B cell (primary cell): ENCODE measurements around the gene PKNOX2. TPM values are rescaled to one million over a fixed set of nuclear protein-coding genes. Genes with fewer than 3 reads are reported as not detected.

Experiments used
- ATAC-seq: fragments of 200-7000 bp; cut with Tn5 transposase; one replicate; pipeline ENCODE4 v1.10.0; 2021; ENCODE audit warnings: low read depth, mild to moderate bottlenecking, moderate number of reproducible peaks, moderate library complexity
- CTCF ChIA-PET: fragments of 350-600 bp; sonication (Branson Sonifier 250); formaldehyde crosslinking; loops from one replicate; lab custom pipeline; 2021; ENCODE audit warnings: antibody characterized with exemption, inconsistent platforms; lab: Charles Lee
- POLR2A ChIA-PET: fragments of 350-600 bp; sonication (Branson Sonifier 250); formaldehyde crosslinking; loops from one replicate; lab custom pipeline; 2021; ENCODE audit warnings: antibody characterized with exemption; lab: Charles Lee
- DNase-seq: peaks from one replicate; pipeline ENCODE4 v3.0.0; 2013
- H2AFZ ChIP-seq: 2 replicates; pipeline ENCODE4 v1.6.1; 2012; ENCODE audit warnings: mild to moderate bottlenecking, low read depth, low read length; ENCODE audit not compliant: insufficient read depth, poor library complexity, severe bottlenecking
- H3K27ac ChIP-seq, 2 donors: 1 replicate in 1 of 2; 2 replicates in 1 of 2; pipeline ENCODE4 v1.5.1; 2012 to 2013; ENCODE audit warnings: low read length in 2 of 2, mild to moderate bottlenecking in 2 of 2, moderate library complexity in 1 of 2
- H3K27me3 ChIP-seq, 4 experiments: fragments of 200-600 bp in 1 of 4; sonication (generic) in 1 of 4; replicated peaks in 1 of 4; 1 replicate in 2 of 4; 2 replicates in 2 of 4; pipeline versions ENCODE4 v1.6.1 to v1.7.0; 2013 to 2016; ENCODE audit warnings: low read length in 3 of 4, mild to moderate bottlenecking in 2 of 4, mixed read lengths in 1 of 4, moderate library complexity in 1 of 4; ENCODE audit not compliant: insufficient read depth in 4 of 4, control insufficient read depth in 3 of 4; ENCODE audit errors: control extremely low read depth in 1 of 4
- H3K36me3 ChIP-seq, 2 experiments: replicated peaks in 1 of 2; 1 replicate in 1 of 2; 2 replicates in 1 of 2; pipeline versions ENCODE4 v1.6.1 to v1.7.1; 2013; ENCODE audit warnings: low read length in 1 of 2; ENCODE audit not compliant: insufficient read depth in 2 of 2, control insufficient read depth in 1 of 2; ENCODE audit errors: control extremely low read depth in 1 of 2, extremely low read depth in 1 of 2
- H3K4me1 ChIP-seq, 2 donors: fragments of 200-600 bp in 1 of 2; sonication (generic) in 1 of 2; 1 replicate in 1 of 2; 2 replicates in 1 of 2; pipeline versions ENCODE4 v1.5.1 to v1.6.1; 2013 to 2017; ENCODE audit warnings: low read length in 2 of 2; ENCODE audit not compliant: control insufficient read depth in 2 of 2, insufficient read depth in 2 of 2
- H3K4me2 ChIP-seq: replicated peaks from 2 replicates; pipeline ENCODE3; 2012; ENCODE audit warnings: mild to moderate bottlenecking, low read depth, low read length; ENCODE audit not compliant: poor library complexity, severe bottlenecking
- H3K4me3 ChIP-seq, 5 experiments: fragments of 200-600 bp in 1 of 5; sonication (generic) in 1 of 5; 1 replicate in 3 of 5; 2 replicates in 2 of 5; pipeline versions ENCODE4 v1.5.1 to v1.7.0; 2011 to 2016; ENCODE audit warnings: low read length in 4 of 5, mild to moderate bottlenecking in 4 of 5, low read depth in 2 of 5, control low read depth in 1 of 5, moderate library complexity in 1 of 5; ENCODE audit not compliant: insufficient read depth in 1 of 5; ENCODE audit errors: control extremely low read depth in 1 of 5, extremely low read depth in 1 of 5
- H3K79me2 ChIP-seq: fragments of 200-600 bp; sonication (generic); one replicate; pipeline ENCODE4 v1.6.0; 2016; ENCODE audit warnings: low read length; ENCODE audit not compliant: control insufficient read depth, insufficient read depth
- H3K9ac ChIP-seq: fragments of 200-600 bp; sonication (generic); 2 replicates; pipeline ENCODE4 v1.6.1; 2017; ENCODE audit warnings: mild to moderate bottlenecking, low read length, moderate library complexity
- H3K9me3 ChIP-seq, 3 donors: one replicate each; pipeline versions ENCODE4 v1.6.1 to v1.7.1; 2013; ENCODE audit warnings: low read length in 2 of 3; ENCODE audit not compliant: control insufficient read depth in 2 of 3, insufficient read depth in 1 of 3; ENCODE audit errors: control extremely low read depth in 1 of 3
- H4K20me1 ChIP-seq: 2 replicates; pipeline ENCODE4 v1.6.0; 2012; ENCODE audit warnings: mild to moderate bottlenecking, low read length; ENCODE audit not compliant: insufficient read depth, control insufficient read depth, poor library complexity, severe bottlenecking
- H3K27ac Mint-ChIP-seq: one replicate; pipeline ENCODE4 v1.8.0; 2021; ENCODE audit warnings: mixed read lengths
- H3K27me3 Mint-ChIP-seq: one replicate; pipeline ENCODE4 v1.8.0; 2021; ENCODE audit warnings: mixed read lengths
- H3K4me1 Mint-ChIP-seq: one replicate; pipeline ENCODE4 v1.8.0; 2021; ENCODE audit warnings: mixed read lengths
- H3K4me3 Mint-ChIP-seq: one replicate; pipeline ENCODE4 v1.8.0; 2021; ENCODE audit warnings: mixed read lengths
- H3K9me3 Mint-ChIP-seq: one replicate; pipeline ENCODE4 v1.8.0; 2022; ENCODE audit warnings: mixed read lengths; ENCODE audit not compliant: insufficient read depth
- EZH2 ChIP-seq: IDR thresholded peaks from 2 replicates; pipeline ENCODE4 v1.6.1; 2012; ENCODE audit warnings: borderline replicate concordance, low read depth, mild to moderate bottlenecking, moderate library complexity, low read length; ENCODE audit not compliant: insufficient read depth, poor library complexity, severe bottlenecking
- WGBS: methylation state at CpG from one replicate; pipeline ENCODE4 v1.1.5; 2013; ENCODE audit warnings: missing lambda C conversion rate; ENCODE audit not compliant: insufficient coverage; 5-methylcytosine and 5-hydroxymethylcytosine counted together
- intact Hi-C: fragments of 100-400 bp; cut with micrococcal nuclease; formaldehyde crosslinking; loops from one replicate; pipeline ENCODE4 v1.10.0; 2022
- polyA plus RNA-seq: library from polyadenylated mRNA; depleted of rRNA; stranded (reverse); fragments of >200 nt; gene quantifications from 2 replicates; pipeline ENCODE4 v1.2.3, GENCODE V29; 2012
- total RNA-seq, 2 donors: library from RNA; stranded (reverse); fragments of 120-200 nt in 1 of 2; gene quantifications; 1 replicate in 1 of 2; 2 replicates in 1 of 2; pipeline versions ENCODE4 v1.2.3 to v1.2.4, GENCODE V29; 2013 to 2022
- TF ChIP-seq, protein P1 (sequence below): fragments of 200-600 bp; IDR thresholded peaks from one replicate; pipeline ENCODE4 v1.8.0; 2022; ENCODE audit warnings: antibody characterized with exemption, mild to moderate bottlenecking

PKNOX2 gene
- total and polyA plus RNA-seq, 2 donors (not counting 1 experiment from before 2014, with no cell fraction given): not detected

GRCh38 chr11:125313271-125314219 is 149.0 kb downstream of the PKNOX2 start:
- TF ChIP-seq, protein P1, sequence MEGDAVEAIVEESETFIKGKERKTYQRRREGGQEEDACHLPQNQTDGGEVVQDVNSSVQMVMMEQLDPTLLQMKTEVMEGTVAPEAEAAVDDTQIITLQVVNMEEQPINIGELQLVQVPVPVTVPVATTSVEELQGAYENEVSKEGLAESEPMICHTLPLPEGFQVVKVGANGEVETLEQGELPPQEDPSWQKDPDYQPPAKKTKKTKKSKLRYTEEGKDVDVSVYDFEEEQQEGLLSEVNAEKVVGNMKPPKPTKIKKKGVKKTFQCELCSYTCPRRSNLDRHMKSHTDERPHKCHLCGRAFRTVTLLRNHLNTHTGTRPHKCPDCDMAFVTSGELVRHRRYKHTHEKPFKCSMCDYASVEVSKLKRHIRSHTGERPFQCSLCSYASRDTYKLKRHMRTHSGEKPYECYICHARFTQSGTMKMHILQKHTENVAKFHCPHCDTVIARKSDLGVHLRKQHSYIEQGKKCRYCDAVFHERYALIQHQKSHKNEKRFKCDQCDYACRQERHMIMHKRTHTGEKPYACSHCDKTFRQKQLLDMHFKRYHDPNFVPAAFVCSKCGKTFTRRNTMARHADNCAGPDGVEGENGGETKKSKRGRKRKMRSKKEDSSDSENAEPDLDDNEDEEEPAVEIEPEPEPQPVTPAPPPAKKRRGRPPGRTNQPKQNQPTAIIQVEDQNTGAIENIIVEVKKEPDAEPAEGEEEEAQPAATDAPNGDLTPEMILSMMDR: no peak
- TF ChIP-seq EZH2: no peak
- Histone ChIP-seq H2AFZ (no peak overlapping the region), H3K27ac (no peak overlapping the region), H4K20me1 (no peaks in the 10 kb centered on the region), H3K4me3 (no peak overlapping the region), H3K36me3 (no peaks in the 10 kb centered on the region), H3K9ac (no peak overlapping the region), H3K27me3 (peaks cover 0 to 2% (median 0%) of the 10 kb centered on the region in 4 experiments), H3K4me2 (no peak overlapping the region), H3K9me3 (no peaks in the 10 kb centered on the region), H3K4me1 (no peaks in the 10 kb centered on the region), H3K79me2 (no peaks in the 10 kb centered on the region)
- ChIA-PET CTCF (no interaction called here), POLR2A (no interaction called here)
- Mint-ChIP-seq H3K4me1 (no peaks in the 10 kb centered on the region), H3K4me3 (no peak overlapping the region), H3K27ac (no peak overlapping the region), H3K9me3 (no peaks in the 10 kb centered on the region), H3K27me3 (peaks cover 20% of the 10 kb centered on the region)
- 66% methylated on average over 5 of the region's 9 CpGs for WGBS
- DNase-seq: no peak
- ATAC-seq: no peak
- intact Hi-C loops: no loop called here
